NK-92 treated with Interleukin-12 subunit alpha and Interleukin-12 subunit beta, amount 100 ng/mL, for 24 hours (cell line): ENCODE measurements around the gene KLHL30.

Experiments
- DNase-seq: peaks from one replicate; lab custom pipeline; 2025; lab: John Stamatoyannopoulos, UW

Gene KLHL30

GRCh38 chr2:238149841-238150572 is 11.5 kb downstream of the KLHL30 start:
- no peak for DNase-seq

GRCh38 chr2:238150686-238151085 is 12.2 kb downstream of the KLHL30 start:
- no peak for DNase-seq

DNA sequence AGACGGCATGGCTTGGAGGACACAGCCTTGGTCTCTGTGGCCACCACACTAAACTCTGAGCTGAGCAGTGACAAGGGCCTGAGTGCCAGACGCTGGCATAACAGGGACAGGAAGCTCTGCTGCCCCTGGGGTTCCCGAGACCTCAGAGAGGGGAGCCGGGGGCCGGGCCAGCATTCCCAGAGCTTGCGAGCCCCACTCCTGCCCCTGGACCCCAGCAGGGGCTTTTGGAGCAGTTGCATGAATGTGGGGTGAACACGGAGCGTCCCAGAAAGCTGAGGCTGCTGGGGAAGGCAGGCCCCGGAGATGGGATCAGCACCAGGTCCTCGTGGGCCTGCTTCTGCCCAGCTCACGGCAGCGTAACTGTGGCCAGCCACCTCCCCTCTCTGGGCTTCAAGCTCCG is 12.7 kb downstream of the KLHL30 start:
- no peak for DNase-seq

- no peak for DNase-seq
Observed at GRCh38 chr2:238151628-238152235, 13.3 kb downstream of the KLHL30 start.

GRCh38 chr2:238152771-238153688 is 14.6 kb downstream of the KLHL30 start:
- no peak for DNase-seq

DNA sequence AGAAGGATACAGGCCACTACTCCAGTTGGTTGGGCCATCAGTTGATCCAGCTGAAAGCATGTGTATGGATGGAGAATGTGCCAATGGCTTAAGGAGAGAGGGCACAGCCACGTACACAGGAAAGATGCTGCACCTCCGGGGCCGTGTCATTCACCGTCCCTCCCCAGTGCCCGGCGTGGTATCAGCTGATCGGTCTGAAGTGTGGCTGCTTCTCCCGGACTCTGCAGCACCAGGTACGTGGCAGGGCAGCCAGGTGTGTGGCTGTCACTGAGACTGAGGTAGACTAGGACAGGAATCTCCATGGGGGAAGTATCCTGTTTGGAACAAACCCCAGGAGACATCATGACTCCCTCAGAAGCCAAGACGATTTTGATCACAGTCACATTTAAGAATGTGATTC is 16.1 kb downstream of the KLHL30 start:
- DNase-seq = no peak

DNA sequence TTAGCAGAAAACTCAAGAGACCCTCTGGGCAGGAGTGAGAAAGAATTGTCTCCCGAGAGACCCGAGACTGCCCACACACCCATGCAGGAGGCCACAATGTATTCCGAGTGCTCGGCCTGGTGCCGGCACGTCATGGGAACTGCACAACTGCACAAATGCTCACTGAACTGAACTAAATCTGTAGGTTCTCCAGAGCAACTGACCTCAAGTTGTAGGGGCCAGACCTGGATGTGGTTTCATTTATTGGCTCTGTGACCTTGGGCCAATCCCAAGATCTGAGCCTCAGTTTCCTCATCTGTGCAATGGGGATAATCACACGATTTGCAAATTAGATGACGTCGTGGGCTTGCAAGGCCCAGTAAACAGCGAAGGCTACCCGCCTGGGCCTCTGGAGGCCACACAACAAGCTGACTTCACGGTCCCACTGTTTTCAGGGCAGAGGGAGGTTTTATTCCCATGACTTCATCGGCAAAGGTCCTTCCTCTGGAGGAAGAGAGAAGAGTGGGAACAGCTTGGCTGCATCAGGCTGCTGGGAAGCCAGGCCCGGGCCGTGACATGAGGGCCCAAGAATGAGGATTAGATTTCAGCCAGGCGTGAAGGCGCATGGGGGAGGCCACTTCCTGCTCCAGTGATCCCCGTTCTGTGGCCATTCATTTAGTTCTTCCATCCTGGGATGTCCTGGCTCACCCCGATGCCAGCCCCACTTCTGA is 16.7 kb downstream of the KLHL30 start:
- DNase-seq = no peak

- no peak for DNase-seq
Observed at GRCh38 chr2:238155761-238156694, 17.6 kb downstream of the KLHL30 start.

DNA sequence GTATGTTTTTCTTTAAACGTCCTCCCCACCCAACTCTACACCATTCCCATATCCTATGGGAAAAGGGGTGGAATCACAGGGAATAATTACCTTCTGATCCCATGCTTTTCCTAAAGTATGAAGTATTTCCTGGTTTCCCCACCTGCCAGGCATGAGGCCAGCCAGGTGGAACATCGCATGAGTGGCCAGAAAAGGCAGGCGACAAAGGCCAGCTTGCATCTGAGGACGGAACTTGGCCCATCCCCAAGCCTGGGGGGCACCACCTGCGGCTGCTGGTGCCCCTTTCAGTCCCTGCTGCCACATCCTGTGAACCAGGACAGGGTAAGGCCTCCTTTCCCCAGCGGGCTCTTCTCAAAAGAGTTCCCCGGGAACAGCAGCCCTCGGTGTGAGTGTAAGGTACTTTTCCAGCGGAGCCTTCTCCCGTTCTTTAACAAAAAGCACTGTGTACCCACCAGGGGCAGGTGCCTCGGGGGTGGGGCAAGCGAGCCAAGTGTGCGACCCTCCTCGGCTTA is 19.1 kb downstream of the KLHL30 start:
- no peak for DNase-seq

- no peak for DNase-seq
Observed at GRCh38 chr2:238158018-238158508, 19.6 kb downstream of the KLHL30 start.

DNA sequence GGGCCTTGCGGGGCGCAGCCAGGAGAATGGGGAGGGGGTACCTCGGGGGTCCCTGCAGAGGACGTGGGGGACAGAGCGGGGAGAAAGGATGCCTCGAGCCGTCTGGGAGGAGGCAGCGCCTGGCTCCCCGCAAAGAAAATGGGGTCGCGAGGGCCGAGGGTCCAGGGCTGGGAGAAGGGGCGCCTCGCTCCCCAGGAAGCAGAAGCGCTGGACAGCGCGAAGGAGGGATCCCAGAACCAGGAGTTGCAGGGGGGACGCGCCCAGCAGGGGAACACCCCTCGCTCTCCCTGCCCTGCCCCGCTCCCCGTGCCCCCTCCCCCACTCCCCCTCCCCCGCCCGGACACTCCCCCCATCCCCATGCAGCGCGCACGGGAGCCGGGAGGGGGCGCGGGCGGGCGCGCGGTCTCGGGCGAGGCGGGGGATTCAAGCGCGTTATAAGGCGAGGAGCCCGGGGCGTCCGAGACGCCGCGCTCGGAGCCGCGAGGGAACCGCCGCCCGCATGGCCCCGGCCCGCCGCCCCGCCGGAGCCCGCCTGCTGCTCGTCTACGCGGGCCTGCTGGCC is 20.1 kb downstream of the KLHL30 start, which contains the start of gene ERFE:
Gene ERFE (plus strand): TSS at position 462 of the 562 bp plus-strand sequence. CDS start 38 bp downstream, at position 500.
- no peak for DNase-seq

DNA sequence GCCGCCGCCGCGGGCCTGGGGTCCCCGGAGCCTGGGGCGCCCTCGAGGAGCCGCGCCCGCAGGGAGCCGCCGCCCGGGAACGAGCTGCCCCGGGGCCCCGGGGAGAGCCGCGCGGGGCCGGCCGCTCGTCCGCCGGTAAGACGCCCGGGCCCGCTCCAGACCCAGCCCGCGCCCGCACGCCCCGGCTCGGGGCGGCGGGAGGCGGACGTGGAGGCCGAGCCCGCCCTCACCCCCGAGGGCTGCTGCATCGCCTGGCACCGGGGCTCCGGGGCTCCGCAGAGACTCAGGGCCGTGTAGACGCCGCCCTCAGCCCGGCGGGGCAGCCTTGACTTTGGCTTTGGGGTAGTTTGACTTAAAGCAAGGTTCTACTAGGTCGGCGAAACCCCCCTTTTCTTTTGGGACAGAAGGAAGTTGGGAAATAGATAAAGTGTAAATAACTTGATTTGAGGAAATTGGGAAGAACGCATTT is 20.6 kb downstream of the KLHL30 start:
- DNase-seq = no peak

GRCh38 chr2:238159661-238160205 is 21.3 kb downstream of the KLHL30 start:
- no peak for DNase-seq

- no peak for DNase-seq
Observed at GRCh38 chr2:238160206-238161129, 22.0 kb downstream of the KLHL30 start.

DNA sequence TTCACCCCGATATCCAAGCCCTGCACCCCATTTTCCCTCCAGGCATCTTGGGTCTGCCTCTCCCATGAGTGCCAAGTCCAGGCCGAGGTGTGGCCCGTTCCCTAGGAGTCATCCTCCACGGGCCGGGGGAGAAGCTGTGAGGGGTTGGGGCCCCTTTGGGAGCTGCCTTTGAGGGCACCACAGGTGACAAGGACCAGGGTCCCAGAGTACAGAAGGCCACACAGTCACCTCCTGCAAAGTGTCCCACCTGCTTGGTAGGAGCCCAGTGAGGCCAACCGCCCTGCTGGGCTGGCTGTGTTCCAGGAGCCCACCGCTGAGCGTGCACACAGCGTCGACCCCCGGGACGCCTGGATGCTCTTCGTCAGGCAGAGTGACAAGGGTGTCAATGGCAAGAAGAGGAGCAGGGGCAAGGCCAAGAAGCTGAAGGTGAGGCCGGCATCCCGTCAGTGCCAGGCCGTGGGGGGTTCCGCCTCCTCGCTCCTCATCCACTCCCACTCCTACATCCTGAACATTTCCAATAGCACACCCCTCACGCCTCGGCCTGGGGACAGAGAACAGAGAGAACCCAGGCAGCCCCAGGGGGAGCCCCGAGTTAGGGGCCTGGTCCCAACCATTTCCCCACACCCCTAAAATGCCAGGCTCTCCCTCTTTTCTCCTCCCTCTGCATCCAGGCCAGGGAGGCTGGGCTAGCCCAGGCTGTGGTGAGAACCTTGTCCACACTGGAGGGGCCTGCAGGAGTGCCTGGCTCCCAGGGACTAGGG is 23.0 kb downstream of the KLHL30 start:
- no peak for DNase-seq

DNA sequence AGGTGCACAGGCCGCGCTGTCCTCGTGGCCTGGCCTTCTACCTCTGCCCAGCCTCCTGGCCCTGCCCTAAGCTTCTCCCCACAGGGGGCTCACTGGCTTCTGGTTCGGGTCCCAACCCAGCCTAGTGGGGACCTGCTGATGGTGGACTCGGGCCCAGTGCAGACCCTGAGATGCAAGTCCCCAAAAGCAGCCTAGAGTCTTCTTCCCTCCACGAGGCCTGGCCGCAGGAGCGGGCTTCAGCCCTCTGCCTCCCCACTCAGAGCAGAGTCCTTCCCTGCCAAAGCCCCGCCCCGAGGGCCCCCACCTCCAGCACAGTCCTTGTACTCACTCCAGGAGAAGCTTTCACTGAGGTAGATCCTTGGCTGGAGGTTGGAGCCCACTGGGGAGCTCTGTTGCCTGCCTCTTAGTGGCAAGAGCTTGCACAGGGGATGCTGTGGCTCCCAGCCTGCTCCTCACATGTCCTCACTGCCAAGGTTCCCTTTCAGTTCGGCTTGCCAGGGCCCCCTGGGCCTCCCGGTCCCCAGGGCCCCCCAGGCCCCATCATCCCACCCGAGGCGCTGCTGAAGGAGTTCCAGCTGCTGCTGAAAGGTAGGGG is 23.9 kb downstream of the KLHL30 start:
- DNase-seq = no peak

DNA sequence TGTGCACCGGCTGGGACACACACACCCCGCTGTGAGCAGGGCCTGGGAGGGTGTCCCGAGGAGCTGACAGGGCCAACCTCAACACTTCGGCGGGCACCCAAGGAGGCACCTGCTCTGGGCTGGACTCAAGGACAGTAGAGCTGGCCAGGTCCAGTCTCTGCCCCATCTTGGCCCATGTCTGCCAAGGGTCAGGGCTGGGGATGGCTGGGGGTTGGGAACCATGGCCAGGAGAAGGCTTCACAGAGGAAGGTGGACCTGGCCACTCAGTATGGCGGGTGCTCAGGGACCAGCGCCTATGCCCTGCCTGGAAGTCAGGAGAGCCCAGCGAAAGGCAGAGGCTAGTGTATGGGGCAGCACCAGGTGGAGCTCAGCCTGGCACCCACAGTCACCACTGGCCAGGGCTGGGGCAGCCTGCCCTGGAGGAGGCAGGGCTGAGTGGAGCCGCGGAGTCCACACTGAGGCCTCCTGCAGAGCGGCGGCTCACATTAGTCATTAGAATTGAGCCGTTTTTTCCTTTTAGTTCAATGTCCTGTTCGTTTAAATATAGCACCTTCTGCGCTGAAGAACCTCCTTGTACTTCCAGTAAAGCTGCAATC is 24.5 kb downstream of the KLHL30 start:
- no peak for DNase-seq
